HG02943 (cell line): ENCODE data around the gene TMEM44.

Experiments
- ATAC-seq: cut with Tn5 transposase; IDR thresholded peaks from one replicate; pipeline ENCODE4 v1.9.1; 2021; ENCODE audit warnings: mild to moderate bottlenecking, low read depth, moderate library complexity; ENCODE audit not compliant: unreplicated experiment

Gene TMEM44, protein sequence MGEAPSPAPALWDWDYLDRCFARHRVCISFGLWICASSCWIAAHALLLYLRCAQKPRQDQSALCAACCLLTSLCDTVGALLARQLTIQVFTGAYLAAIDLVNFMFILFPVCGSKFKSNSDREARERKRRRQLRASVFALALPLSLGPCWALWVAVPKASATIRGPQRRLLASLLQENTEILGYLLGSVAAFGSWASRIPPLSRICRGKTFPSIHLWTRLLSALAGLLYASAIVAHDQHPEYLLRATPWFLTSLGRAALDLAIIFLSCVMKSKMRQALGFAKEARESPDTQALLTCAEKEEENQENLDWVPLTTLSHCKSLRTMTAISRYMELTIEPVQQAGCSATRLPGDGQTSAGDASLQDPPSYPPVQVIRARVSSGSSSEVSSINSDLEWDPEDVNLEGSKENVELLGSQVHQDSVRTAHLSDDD

DNA sequence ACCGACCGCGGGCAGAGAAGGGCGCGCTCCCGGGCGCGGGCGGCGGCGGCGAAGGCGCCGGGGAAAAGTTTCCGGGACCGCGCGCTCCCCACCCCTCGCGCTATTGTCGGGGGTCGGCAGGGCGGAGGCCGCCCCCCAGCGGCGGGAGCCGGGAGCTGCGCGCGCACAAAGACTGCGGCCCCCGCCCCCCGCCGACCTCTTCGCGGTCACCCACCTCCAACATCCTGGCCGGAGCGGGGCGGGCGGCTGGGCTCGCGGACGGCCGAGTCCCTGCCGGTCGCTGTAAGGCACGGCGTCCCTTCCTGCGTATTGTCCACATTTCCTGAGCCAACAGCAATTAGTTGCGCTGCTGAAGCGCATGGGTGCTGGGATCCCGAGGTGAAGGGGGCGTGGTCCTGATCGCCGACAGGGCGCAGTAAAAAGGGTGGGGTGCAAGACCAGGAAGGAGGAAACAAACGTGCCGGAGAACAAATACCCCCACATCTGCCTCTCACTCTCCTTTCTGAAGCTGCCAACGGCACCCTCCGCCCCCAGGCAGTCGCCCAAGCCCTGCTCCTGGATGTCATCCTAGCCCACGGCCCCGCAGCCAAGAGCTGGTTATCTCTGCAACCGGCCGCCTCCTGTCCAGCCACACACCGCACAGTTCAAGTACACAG, at the start of gene TMEM44:
TSS of gene TMEM44 (minus strand) at position 71 of the 656 bp plus-strand sequence. CDS start 204 bp downstream, outside the sequence.
- peak; percentile 85 for ATAC-seq

DNA sequence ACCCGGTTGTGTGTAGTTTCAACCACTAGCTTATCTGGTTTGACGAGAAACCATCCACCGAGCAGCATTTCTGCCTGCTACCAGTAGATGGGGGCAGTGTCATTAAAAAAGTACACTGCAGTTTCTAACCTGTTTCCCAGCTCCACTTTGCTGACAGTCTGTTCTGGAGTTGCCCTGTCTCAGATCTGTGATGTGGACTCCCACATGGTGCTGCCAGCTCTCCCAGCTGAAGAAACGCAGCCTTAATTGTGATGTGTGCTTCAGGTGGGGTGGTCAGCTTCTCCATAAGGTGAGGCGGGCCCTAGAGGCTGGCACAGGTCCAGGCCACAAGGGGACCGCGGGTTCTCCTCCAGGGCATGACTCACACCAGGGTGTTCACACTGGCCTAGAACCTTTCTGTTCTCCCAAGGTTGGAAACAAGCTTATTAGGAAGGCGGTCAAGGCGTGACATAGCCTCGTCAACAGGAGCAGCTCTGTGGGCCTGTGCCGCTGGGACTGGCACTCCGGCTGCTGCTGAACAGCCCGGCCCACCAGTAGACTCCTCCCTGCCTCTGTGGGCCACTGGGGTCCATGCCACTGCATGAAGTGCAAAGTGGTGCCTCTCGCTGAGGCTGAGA, 49.6 kb upstream of the TMEM44 start:
- peak; percentile 47 for ATAC-seq

DNA sequence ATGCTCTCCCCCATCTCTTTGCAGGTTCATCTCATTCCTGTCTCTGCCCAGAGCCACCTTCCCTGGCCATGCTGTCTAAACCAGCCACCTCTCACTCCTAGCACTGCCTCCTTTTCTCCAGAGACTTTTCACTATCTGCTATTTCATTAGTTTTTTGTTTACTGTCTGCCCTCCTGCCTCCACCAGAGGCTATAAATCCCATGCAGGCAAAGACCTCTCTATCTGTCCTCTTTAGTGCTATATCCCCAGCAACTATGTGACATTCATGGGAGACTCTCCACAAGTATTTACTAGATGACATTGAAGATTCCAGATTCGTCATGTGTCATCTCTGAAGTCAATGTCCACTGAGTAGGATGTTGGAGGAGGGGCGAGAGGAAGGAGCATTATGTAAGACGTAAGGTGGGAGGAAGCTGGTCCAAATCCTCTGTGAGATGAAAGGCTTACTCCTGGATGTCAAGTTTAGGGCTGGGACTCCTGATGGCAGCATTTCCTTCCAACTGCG, 49.0 kb upstream of the TMEM44 start:
- no peak for ATAC-seq

DNA sequence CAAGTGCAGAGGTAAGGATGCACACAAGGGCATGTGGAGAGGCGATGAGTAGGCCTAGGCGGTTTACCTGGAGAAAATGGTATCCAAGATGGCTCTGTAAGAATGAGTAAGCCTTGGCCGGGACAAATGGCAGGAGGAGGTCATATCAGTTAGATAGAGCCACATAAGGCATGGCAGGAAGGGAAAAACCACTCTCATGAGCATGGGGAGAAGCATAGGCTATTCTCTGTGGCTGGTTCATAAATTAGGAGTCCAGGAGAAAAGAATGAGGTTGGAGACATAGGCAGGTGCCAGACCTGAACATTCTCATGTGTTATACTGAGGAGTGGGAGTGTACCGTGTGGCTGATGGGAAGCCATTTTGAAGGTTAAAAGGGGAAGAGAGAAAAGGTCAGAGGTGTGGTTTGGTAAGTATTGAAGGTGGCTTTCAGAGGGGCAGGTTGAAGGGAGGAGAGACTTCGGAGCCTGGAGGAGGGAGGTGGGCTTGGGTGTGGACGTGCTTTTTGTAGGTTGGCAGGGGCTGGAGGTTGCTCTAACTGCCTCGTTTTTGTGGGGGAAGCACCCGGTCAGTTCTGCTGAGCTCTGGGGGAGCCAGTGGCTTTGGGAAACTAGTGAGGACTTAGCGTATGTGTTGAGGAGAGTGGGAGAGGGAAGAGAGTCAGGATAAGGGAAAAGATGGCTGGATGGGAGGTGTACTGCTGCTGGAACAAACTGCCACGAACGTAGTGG, 47.8 kb upstream of the TMEM44 start:
- ATAC-seq: no peak

DNA sequence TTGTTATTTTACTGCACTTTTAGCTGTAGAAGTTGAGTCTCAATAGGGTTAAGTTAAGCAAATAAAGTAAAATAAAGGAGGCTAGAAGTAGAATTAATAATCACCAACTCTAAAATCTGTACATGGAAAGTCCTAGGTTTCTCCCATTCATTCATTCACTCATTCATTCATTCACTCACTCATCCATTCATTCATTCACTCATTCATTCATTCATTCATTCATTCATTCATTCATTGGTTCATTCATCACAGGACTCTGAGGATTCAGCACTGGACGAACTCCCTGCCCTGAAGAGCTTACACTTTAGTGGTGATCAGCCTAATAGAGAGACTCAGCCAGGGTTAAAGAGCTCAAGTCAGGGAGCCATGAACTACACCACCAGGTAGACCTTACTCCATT, 43.3 kb upstream of the TMEM44 start:
- ATAC-seq: no peak

DNA sequence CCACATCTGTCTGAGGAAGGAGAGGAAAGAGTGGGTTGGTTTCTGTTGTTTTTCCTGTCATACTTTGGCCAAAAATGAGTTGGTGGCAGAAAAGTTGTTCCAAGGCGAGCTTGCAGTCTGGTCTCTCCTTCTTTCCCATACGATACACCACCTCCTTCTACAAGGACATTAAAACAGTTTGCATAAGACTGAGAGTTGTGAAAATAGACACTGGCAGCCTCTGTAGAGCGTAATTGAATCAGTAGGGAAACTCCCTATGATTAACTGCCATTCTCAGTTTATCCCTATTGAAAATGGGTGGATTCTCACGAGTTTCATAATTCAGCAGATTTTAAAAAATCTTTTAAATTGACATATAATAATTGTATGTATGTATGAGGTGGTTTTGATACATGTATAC, 42.5 kb upstream of the TMEM44 start:
- ATAC-seq: no peak

DNA sequence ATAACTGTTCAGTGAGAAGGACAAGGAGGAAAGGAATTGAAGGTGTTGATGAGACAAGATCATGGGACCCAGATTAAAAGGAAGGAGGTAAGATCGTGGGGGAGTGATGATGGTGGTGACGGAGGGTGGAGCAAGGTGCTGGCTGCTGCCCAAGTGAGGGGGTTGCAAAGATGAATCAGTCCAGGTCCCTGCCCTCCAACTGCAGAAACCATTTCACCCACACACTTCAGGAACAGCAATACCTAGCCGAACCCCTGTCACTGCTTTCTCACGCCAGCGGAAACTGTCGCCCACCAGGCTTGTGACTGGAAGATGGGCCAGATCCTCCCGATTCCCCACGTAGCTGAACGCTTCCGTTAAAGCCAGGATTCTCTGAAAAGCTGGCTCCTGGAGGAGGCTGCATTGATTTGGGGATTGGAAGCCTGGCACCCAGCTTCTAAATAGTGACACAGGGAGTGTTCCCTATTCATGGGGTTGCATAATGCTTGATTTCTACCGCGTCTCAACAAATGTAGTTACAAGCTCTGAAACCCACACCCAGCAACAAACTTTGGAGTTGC, 41.9 kb upstream of the TMEM44 start:
- ATAC-seq: no peak

DNA sequence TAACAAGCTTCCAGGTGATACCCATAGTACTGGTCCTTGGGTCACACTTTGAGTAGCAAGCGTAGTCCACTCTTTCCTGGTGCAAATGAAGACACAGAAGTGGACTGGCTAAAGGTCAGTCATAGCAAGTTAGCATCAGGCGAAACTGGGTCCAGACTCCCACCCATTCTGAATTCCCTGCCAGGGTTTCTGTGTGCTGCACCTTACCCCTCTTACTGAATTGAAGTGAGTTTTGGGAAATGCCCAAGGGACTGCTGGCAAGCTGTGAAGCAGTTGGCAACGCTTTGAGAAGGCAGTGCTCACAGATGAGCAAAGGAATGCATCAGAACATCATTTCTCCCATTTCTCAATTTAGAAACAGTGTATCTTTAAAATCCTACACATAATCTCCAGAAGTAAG, 40.5 kb upstream of the TMEM44 start:
- no peak for ATAC-seq

DNA sequence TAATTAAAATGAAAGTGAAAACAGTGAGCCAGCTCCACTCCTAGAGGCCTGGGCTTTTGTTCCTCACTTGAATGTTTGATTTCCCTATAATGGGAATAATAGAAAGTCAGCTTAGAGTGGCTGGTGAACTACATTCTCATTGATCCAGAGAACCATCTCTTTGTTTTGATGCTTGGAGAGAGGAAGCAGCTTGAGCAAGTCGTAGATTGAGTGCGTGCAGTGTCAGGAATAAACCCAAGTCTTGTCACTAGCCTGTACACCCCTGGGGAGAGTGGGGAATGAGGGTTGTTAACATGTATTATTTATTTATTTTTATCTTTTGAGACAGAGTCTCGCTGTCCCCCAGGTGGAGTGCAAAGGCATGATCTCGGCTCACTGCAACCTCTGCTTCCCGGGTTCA, 39.7 kb upstream of the TMEM44 start:
- ATAC-seq: no peak

DNA sequence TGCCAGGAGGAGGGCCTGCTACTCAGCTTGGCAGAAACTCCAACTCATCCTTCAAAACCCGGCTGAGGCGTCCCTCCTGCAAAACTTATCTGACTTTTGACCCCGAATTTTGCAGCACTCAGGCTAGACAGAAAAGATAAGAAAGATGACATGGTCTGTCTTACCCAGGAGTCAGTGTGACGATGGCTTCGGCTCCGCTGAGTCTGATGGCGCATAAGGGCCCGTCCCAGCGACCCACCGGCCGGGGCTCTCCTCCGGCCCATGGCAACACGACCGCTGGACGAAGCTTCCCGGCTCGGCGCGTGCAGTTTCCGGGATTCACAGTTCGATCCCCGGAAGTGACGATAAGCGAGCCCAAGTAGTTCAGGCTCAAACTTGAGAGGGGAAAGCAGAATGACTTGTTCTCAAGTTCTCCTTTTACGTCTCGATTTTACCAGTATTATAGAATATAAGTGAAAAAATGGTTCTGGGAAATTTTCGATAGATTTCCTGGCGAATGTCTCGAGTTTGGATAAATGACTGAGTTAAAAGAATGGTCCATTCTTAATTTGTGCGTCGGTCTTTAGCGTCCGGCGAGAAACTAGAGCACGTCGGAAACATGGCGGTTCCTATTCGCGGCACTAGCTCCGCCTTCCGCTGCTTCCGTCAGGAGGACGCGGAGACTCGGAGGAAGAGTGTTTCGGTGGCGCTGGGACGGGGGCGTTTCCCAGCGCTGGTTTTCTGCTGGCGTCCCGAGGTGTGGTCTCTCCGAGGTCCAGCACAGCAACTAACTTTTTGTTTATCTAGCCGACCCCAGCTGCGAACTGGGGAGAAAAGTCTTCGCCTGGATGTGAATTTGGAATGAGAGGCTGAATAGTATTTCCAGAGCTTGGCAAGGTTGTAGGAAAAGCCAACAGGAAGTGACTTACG, 38.9 kb upstream of the TMEM44 start, which contains the start of gene LSG1:
TSS of gene LSG1 (minus strand) at position 292 of the 909 bp plus-strand sequence. CDS start at position 263, 29 bp downstream.
- peak; percentile 79 for ATAC-seq

DNA sequence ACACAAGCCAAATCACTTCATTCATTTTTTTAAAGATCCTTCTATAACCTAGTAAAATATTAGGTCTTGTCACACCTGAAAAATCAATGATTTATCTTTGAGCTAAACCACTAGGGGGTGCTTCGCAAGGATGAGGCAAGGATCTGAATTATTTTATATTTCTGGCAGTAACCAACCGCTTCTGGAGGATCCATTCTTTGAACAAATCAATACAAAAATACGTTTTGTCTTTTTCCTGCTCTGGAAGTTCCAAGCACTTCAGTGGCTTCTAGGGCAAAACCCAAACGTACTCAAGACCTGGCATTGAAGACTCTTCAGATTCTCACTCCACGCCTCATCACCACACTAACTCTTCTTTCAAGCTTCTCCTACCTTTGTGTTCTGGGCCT, 38.3 kb upstream of the TMEM44 start:
- ATAC-seq: peak; percentile 31

DNA sequence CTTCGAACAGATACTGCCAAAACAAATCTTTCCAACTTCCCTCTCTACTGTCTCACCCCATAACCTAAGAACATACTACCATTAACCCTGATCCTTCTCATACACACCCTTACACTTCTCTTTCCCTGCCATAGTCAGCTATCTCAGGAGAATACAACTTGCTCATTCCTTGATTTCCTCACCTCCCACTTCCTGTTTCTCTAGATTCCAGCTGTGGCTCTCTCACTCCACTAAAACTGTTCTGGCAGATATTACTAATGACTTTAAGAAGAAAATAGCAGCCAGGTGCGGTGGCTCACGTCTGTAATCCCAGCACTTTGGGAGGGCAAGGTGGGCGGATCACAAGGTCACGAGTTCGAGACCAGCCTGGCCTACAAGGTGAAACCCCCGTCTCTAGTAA, 34.1 kb upstream of the TMEM44 start:
- ATAC-seq: no peak

DNA sequence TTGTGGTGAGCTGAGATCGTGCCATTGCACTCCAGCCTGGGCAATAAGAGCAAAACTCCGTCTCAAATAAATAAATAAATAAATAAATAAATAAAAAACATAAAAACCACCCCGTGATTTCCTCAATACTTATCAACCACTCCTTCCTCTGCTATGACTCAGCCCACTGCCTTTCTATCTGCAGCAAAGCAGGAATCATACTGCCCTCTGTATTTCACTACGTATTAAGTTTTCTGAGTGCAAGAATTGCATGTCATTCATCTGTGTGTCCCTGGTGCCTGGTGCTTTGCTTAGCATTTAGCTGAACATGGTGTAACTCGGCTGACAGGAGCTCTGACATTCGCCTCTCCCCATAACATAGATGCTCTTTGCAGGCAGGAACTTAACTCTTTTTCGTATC, 31.6 kb upstream of the TMEM44 start:
- ATAC-seq: no peak

DNA sequence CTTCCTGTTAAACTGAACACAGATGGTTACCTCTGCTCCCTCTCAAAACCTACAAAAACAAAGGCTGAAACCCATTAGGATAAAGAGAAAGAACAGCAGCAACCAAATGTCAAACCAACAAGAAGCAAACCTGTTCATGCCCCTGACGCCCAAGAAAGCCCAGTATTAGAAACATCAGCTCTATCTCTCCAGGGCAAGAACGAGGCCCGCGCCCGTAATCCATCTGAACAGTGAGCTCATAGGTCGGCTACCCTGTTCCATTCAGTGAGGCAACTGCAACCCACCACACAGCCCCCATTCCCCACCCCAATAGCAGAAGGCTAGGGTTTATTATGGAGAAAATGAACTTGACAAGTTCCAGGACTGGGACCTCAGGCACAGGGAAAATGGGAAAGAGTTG, 28.7 kb upstream of the TMEM44 start:
- no peak for ATAC-seq

DNA sequence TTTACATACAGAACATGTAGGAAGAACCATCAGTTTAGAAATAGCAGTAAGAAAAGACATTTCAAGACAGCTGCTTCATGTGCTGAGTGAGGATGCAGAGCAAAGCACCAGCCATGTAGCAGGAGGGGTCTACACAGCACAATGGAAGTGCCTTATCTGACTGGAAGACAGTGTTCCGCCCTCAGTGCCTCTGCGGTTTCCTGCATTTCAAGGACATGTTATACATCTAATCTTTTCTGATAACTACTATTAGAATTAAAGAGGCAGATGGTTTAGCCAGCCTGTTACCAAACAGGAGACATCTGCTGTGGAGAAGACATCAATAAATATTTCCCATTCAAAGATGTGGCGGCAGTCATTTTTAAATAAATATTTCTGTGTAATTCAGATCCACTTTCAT, 28.2 kb upstream of the TMEM44 start:
- no peak for ATAC-seq

DNA sequence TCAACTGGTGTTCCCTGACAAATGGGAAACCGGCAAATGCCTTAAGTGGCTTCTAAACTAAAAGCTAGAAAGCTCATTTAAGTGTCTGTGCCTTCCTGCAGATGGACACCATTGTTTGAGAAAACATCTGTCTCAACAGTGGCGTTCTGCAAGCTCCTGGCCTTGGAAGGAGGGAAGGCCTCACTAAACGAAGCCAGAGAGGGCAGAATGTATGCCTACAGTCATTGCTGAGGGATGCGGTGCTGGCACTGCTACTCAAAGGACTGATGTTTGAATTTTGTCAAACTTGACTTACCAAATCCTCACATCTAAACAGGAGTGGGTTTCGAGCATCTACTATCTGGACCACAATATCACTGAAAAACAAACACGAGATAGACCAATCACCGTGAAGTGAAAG, 26.6 kb upstream of the TMEM44 start:
- no peak for ATAC-seq

DNA sequence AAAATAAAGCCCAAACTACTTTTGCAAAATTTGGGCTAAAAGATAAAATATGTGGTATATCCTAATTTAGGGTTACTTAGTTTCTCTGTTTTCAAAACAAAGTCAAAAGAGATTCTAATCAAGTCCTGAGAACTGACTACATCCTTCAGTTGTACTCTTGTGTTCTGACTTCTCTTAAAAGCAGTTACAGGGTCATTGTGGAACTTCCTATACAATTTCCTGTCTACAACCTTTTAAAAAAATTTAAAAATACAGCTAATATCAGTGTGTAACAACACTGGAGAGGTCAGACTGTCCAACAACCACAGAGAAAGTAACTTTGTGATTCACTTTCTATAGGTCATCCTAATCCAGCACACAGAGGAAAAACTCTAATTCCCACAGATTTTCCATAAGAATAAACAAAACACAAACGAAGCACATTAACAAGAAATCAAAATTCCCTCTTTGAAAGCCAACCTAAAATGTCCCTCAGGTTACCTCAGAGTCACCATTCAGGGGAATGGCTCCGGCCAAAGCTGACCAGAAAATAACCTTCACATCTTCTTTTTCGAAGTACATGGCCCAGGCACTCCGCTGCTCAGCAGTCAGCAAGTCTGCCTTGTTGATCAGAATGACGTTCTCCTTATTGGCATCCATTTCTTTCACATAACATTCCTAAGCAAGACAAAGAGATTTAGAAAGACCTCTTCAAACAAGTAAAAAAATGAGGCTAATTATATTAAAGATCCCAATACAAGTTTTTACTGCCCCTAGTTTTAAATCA, 25.4 kb upstream of the TMEM44 start:
- no peak for ATAC-seq

DNA sequence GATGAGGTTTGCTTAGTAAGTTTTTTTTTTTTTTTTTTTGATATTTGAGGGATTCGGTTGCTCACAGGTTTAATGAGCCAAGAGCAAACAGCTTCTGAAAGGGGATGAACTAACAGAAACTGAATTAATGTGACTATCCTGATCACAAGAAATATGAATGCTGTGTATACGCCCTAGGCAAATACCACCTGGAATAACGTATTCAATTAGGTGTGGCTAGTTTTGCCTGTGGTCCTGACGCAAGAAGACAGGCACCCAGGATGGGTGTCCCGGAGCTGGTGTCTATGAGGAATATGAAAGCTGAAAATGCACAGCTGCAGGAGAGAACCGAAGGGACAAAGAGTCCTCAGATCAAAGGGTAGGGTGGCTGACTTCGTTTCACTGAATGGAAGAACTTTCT, 24.2 kb upstream of the TMEM44 start:
- no peak for ATAC-seq

DNA sequence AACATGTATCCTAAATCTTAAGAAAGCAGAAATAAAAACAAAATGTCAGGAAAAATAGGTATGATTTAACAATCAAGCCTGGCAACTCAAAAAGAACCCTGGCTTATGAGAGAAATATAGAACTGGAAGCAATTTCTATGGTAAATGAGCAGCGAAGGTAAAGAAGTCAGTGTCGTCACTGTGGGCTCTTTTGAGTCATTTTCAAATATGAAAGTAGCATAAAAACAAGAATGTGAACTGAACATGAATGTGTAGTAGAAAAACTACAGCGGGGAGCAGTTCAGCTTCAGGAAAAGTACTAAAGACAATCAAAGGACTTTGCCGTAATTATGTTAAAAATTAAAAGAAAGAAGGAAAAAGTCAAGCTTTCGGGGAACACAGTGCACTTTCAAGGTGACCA, 21.2 kb upstream of the TMEM44 start:
- peak; percentile 90 for ATAC-seq
